Colonic mucosa (tissue), 4 donors: ENCODE results near the gene EPB41L1. TPM values are rescaled to one million over a fixed set of nuclear protein-coding genes. Genes with fewer than 3 reads are reported as not detected.

Source experiments
- DNase-seq: peaks from one replicate; pipeline ENCODE4 v3.0.0-alpha.2; 2020
- H3K27ac ChIP-seq: fragments of 200-600 bp; one replicate; pipeline ENCODE4 v1.8.0; 2021
- H3K27me3 ChIP-seq: fragments of 200-600 bp; one replicate; pipeline ENCODE4 v1.8.0; 2021
- H3K36me3 ChIP-seq: fragments of 200-600 bp; one replicate; pipeline ENCODE4 v1.8.0; 2021
- H3K4me1 ChIP-seq: fragments of 200-600 bp; one replicate; pipeline ENCODE4 v1.8.0; 2021; ENCODE audit warnings: mild to moderate bottlenecking
- H3K4me3 ChIP-seq: fragments of 200-600 bp; one replicate; pipeline ENCODE4 v1.8.0; 2021
- H3K9ac ChIP-seq, 2 donors: one replicate each; pipeline ENCODE4 v1.7.0; 2013; ENCODE audit warnings: control low read depth in 2 of 2, low read depth in 2 of 2, low read length in 2 of 2
- H3K9me3 ChIP-seq: fragments of 200-600 bp; one replicate; pipeline ENCODE4 v1.8.0; 2021
- CTCF ChIP-seq: fragments of 200-600 bp; IDR thresholded peaks from one replicate; pipeline ENCODE4 v1.8.0; 2022; ENCODE audit warnings: antibody characterized with exemption, mild to moderate bottlenecking
- intact Hi-C: fragments of 100-400 bp; cut with DNase I; formaldehyde crosslinking; loops from one replicate; pipeline ENCODE4 v1.14.1; 2022
- total RNA-seq, 2 donors: library from RNA; stranded (reverse); fragmentation: NEBNext Ultra II Directional in 1 of 2; extraction: Animal tissue kit (Norgen Biotek cat#: 25700) in 1 of 2; gene quantifications; one replicate each; pipeline ENCODE4 v1.2.1, GENCODE V29; 2021
- donor health status: healthy.
- donor health status: DM: no; HTN: no; CAD: no.
- donor health status: DM: no; HTN: no; CAD: no.

The EPB41L1 gene
- total RNA-seq, 2 donors from 2014 or later = 40.3 to 59.2 TPM

- intact Hi-C loops = no loop called here
- Histone ChIP-seq H3K4me1 (no peaks in the 10 kb centered on the region), H3K9ac (no peak overlapping the region), H3K4me3 (no peak overlapping the region), H3K9me3 (no peaks in the 10 kb centered on the region), H3K36me3 (no peaks in the 10 kb centered on the region), H3K27me3 (no peaks in the 10 kb centered on the region), H3K27ac (no peak overlapping the region)
- no peak for DNase-seq
- no peak for TF ChIP-seq CTCF
Measured at GRCh38 chr20:36193977-36194712, 39.6 kb downstream of the EPB41L1 start.

DNA sequence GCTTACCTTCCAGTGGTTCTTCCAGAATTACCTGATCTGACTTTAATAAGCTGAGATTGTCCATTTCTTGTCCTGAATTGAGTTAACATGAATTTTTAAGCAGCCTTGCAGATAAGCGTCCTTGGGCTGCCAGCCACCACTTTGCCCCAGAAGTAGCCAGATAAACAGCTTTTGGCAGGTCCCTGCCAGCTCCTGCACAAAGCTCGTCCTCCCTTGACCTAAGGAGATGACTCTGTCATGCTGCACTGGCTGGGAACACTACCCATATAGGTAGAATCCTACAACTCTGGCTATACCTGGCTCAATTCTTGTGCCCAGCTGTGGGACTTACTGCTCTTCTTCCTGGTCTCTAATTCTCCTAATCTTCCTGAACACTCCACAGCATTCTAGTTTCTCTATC lies 42.1 kb downstream of the EPB41L1 start:
- H3K36me3 ChIP-seq = no peaks in the 10 kb centered on the region
- TF ChIP-seq CTCF = no peak

GRCh38 chr20:36197271-36197670 lies 42.7 kb downstream of the EPB41L1 start:
- no peaks in the 10 kb centered on the region for H3K27me3 ChIP-seq
- no peaks in the 10 kb centered on the region for H3K36me3 ChIP-seq
- no peak for DNase-seq
- no peak overlapping the region for H3K27ac ChIP-seq
- no peak for TF ChIP-seq CTCF
- H3K4me3 ChIP-seq = no peak overlapping the region
- intact Hi-C loops = loop anchor here (5.0 kb wide), 2 partner anchors 40 to 205 kb away; no protein-coding TSS in a partner anchor
- no peak overlapping the region for H3K9ac ChIP-seq
- H3K9me3 ChIP-seq = no peaks in the 10 kb centered on the region
- no peaks in the 10 kb centered on the region for H3K4me1 ChIP-seq

More for the DNA sequence above, 42.1 kb downstream of the EPB41L1 start:
- intact Hi-C loops = loop anchor here (5.0 kb wide), 2 partner anchors 39 to 204 kb away; no protein-coding TSS in a partner anchor
- Histone ChIP-seq H3K9ac (no peak overlapping the region), H3K4me1 (no peaks in the 10 kb centered on the region), H3K27me3 (no peaks in the 10 kb centered on the region), H3K27ac (no peak overlapping the region), H3K9me3 (no peaks in the 10 kb centered on the region), H3K4me3 (no peak overlapping the region)
- no peak for DNase-seq

GRCh38 chr20:36199345-36200257 lies 45.1 kb downstream of the EPB41L1 start:
- Histone ChIP-seq H3K9ac (no peak overlapping the region), H3K36me3 (no peaks in the 10 kb centered on the region), H3K27ac (no peak overlapping the region), H3K4me1 (no peaks in the 10 kb centered on the region), H3K27me3 (no peaks in the 10 kb centered on the region), H3K9me3 (no peaks in the 10 kb centered on the region), H3K4me3 (no peak overlapping the region)
- DNase-seq = peak; percentile 85
- intact Hi-C loops = loop anchor here (5.0 kb wide), 3 partner anchors 42 to 238 kb away; no protein-coding TSS in a partner anchor
- peak; percentile 90 for TF ChIP-seq CTCF

DNA sequence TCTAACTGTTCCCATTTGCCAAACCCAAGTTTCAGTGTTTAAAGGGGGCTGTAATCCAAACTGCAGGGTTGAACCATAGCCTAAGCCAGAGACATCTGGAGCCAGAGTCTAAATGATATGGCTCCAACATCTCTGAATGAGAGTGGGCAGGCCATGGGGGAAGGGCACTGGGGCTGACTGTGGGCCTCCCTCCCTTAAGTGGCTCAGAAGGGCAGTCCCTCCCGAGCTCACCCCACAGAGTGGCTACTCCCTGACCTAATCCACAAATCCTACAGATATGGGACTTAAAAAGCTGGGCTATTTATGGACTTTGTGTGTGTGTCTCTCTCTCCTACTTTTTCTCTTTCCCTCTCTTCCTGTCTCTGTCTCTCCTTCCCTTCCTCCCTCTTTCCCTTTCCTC lies 45.9 kb downstream of the EPB41L1 start:
- H3K4me3 ChIP-seq = no peak overlapping the region
- no peaks in the 10 kb centered on the region for H3K36me3 ChIP-seq
- no peaks in the 10 kb centered on the region for H3K27me3 ChIP-seq
- TF ChIP-seq CTCF = no peak
- H3K4me1 ChIP-seq = no peaks in the 10 kb centered on the region
- H3K27ac ChIP-seq = no peak overlapping the region
- H3K9ac ChIP-seq = no peak overlapping the region
- no peaks in the 10 kb centered on the region for H3K9me3 ChIP-seq
- intact Hi-C loops = loop anchor here (5.0 kb wide), 1 partner anchor 237 kb away; no protein-coding TSS in a partner anchor
- DNase-seq = no peak
